ENCODE measurements around the gene RHBDF2.

The RHBDF2 gene

DNA sequence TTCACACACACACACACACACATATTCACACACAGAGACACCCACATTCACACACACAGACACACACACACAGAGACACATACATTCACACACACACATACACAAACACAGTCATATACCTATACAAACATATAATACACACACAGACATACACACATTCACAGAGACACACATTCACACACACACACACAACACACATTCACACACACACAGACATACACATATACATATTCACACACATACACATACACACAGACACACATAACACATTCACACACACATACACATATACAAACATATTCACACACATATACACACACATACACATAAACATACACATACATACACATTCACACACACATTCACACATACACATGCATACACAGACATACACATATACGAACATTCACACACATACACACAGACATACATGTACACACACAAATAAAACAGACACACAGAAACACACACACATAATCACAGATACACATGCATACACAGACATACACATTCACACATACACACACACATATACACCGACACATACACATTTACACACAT lies 46.5 kb upstream of the RHBDF2 start:
- no peak overlapping the region for H2AFZ ChIP-seq (ENCODE audit: low read length)
- no peak overlapping the region for H2BK12ac ChIP-seq (ENCODE audit: low read length)
- no peak overlapping the region for H3K14ac ChIP-seq (ENCODE audit: low read length)
- H3K23ac ChIP-seq (ENCODE audit: low read depth, low read length, poor library complexity), result no peak overlapping the region
- no peak overlapping the region for H3K4me3 ChIP-seq (ENCODE audit: low read length in 2 of 2)
- H3K27me3 ChIP-seq (ENCODE audit: control insufficient read depth in 3 of 3, insufficient read depth in 3 of 3, low read depth in 1 of 3, low read length in 3 of 3), result peaks cover 0 to 41% (median 8%) of the 10 kb centered on the region in 3 experiments
- H2BK15ac ChIP-seq (ENCODE audit: low read length), result no peak overlapping the region
- H2BK5ac ChIP-seq (ENCODE audit: low read length), result no peak overlapping the region
- H3K27ac ChIP-seq (replicated peaks; ENCODE audit: low read length), result no peak overlapping the region
- no peaks in the 10 kb centered on the region for H3K36me3 ChIP-seq (replicated peaks in 1 of 2; ENCODE audit: control insufficient read depth in 2 of 2, insufficient read depth in 2 of 2, low read length in 2 of 2)
- no peak overlapping the region for H2BK120ac ChIP-seq (ENCODE audit: low read depth, low read length)
- peaks cover 8 to 42% of the 10 kb centered on the region in 2 donors for H3K4me1 ChIP-seq (ENCODE audit: control insufficient read depth in 2 of 2, insufficient read depth in 1 of 2, low read depth in 1 of 2, low read length in 2 of 2)
- no peak overlapping the region for H3K4me2 ChIP-seq (ENCODE audit: insufficient read depth, low read length, poor library complexity, severe bottlenecking)
- no peak overlapping the region for H3K18ac ChIP-seq (ENCODE audit: low read length)
- H3K4ac ChIP-seq (ENCODE audit: low read length), result no peak overlapping the region
- no peaks in the 10 kb centered on the region for H3K79me1 ChIP-seq (ENCODE audit: low read depth, low read length)
- H4K8ac ChIP-seq (ENCODE audit: low read depth, low read length), result no peak overlapping the region
- H4K91ac ChIP-seq (ENCODE audit: low read depth, low read length, poor library complexity), result no peak overlapping the region
- no peak overlapping the region for H2AK5ac ChIP-seq (ENCODE audit: low read depth, low read length)
- H3K9ac ChIP-seq (ENCODE audit: low read depth, low read length, poor library complexity), result no peak overlapping the region
- no peak for DNase-seq (ENCODE audit: low spot score)
- H3K9me3 ChIP-seq (replicated peaks in 1 of 2; ENCODE audit: control insufficient read depth in 2 of 2, insufficient read depth in 1 of 2, low read depth in 1 of 2, low read length in 2 of 2), result no peaks in the 10 kb centered on the region
- WGBS, 2 donors (ENCODE audit: extremely low coverage in 2 of 2, insufficient read length in 2 of 2, insufficient replicate concordance in 1 of 2), result 100% methylated on average over 2 of the region's 2 CpGs; no CpG with 5 or more reads in 1 of the 2 donors

DNA sequence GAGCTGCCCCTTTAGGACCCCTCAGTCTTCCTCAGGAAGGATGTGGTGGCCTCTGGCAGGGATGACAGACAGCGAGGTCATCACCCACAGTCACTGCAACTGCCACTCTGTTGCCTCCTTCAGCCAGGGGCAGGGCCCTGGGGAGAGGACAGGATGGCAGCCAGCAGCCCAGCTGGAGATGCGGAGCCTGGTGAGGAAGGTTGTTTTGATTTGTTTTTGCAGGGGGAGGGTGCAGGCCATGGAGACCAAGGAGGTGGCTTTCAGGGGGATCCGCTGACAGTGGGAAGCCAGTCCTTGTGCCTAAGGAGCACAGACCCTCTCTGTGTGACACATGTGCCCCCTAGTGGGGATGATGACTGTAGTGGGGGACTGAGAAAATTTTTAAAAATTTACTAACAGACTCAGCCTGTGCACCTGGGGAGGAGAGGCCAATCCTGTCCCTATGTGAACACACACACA lies 46.0 kb upstream of the RHBDF2 start:
- WGBS, 2 donors (ENCODE audit: extremely low coverage in 2 of 2, insufficient read length in 2 of 2, insufficient replicate concordance in 1 of 2), result no CpG with 5 or more reads among the region's 3 CpGs
- H3K23ac ChIP-seq (ENCODE audit: low read depth, low read length, poor library complexity), result peak overlapping the region; percentile 45
- H2AK5ac ChIP-seq (ENCODE audit: low read depth, low read length), result peak overlapping the region; percentile 8
- no peaks in the 10 kb centered on the region for H3K79me1 ChIP-seq (ENCODE audit: low read depth, low read length)
- no peak overlapping the region for H4K8ac ChIP-seq (ENCODE audit: low read depth, low read length)
- H2BK120ac ChIP-seq (ENCODE audit: low read depth, low read length), result no peak overlapping the region
- H2BK15ac ChIP-seq (ENCODE audit: low read length), result peak overlapping the region; percentile 17
- H2BK12ac ChIP-seq (ENCODE audit: low read length), result no peak overlapping the region
- H3K4me2 ChIP-seq (ENCODE audit: insufficient read depth, low read length, poor library complexity, severe bottlenecking), result no peak overlapping the region
- no peak overlapping the region for H4K91ac ChIP-seq (ENCODE audit: low read depth, low read length, poor library complexity)
- H3K14ac ChIP-seq (ENCODE audit: low read length), result no peak overlapping the region
- H3K9ac ChIP-seq (ENCODE audit: low read depth, low read length, poor library complexity), result no peak overlapping the region
- H3K4me3 ChIP-seq (ENCODE audit: low read length in 2 of 2), result peak overlapping the region in 1 of 2 donors; percentile 64
- no peaks in the 10 kb centered on the region for H3K36me3 ChIP-seq (replicated peaks in 1 of 2; ENCODE audit: control insufficient read depth in 2 of 2, insufficient read depth in 2 of 2, low read length in 2 of 2)
- no peak overlapping the region for H3K4ac ChIP-seq (ENCODE audit: low read length)
- peak overlapping the region; percentile 54 for H3K18ac ChIP-seq (ENCODE audit: low read length)
- H3K9me3 ChIP-seq (replicated peaks in 1 of 2; ENCODE audit: control insufficient read depth in 2 of 2, insufficient read depth in 1 of 2, low read depth in 1 of 2, low read length in 2 of 2), result no peaks in the 10 kb centered on the region
- peaks cover 0 to 46% (median 10%) of the 10 kb centered on the region in 3 experiments for H3K27me3 ChIP-seq (ENCODE audit: control insufficient read depth in 3 of 3, insufficient read depth in 3 of 3, low read depth in 1 of 3, low read length in 3 of 3)
- no peak overlapping the region for H3K27ac ChIP-seq (replicated peaks; ENCODE audit: low read length)
- H2AFZ ChIP-seq (ENCODE audit: low read length), result no peak overlapping the region
- DNase-seq (ENCODE audit: low spot score), result peak; percentile 67
- H3K4me1 ChIP-seq (ENCODE audit: control insufficient read depth in 2 of 2, insufficient read depth in 1 of 2, low read depth in 1 of 2, low read length in 2 of 2), result peaks cover 8 to 42% of the 10 kb centered on the region in 2 donors
- no peak overlapping the region for H2BK5ac ChIP-seq (ENCODE audit: low read length)

- no peak overlapping the region for H4K8ac ChIP-seq (ENCODE audit: low read depth, low read length)
- H2BK15ac ChIP-seq (ENCODE audit: low read length), result peak overlapping the region; percentile 17
- peak overlapping the region; percentile 12 for H3K18ac ChIP-seq (ENCODE audit: low read length)
- no peak overlapping the region for H2BK5ac ChIP-seq (ENCODE audit: low read length)
- peak overlapping the region; percentile 45 for H3K23ac ChIP-seq (ENCODE audit: low read depth, low read length, poor library complexity)
- WGBS, 2 donors (ENCODE audit: extremely low coverage in 2 of 2, insufficient read length in 2 of 2, insufficient replicate concordance in 1 of 2), result no CpG with 5 or more reads among the region's 11 CpGs
- H4K91ac ChIP-seq (ENCODE audit: low read depth, low read length, poor library complexity), result no peak overlapping the region
- no peak overlapping the region for H2BK12ac ChIP-seq (ENCODE audit: low read length)
- H3K36me3 ChIP-seq (replicated peaks in 1 of 2; ENCODE audit: control insufficient read depth in 2 of 2, insufficient read depth in 2 of 2, low read length in 2 of 2), result no peaks in the 10 kb centered on the region
- no peaks in the 10 kb centered on the region for H3K79me1 ChIP-seq (ENCODE audit: low read depth, low read length)
- H2AFZ ChIP-seq (ENCODE audit: low read length), result no peak overlapping the region
- peaks cover 8 to 42% of the 10 kb centered on the region in 2 donors for H3K4me1 ChIP-seq (ENCODE audit: control insufficient read depth in 2 of 2, insufficient read depth in 1 of 2, low read depth in 1 of 2, low read length in 2 of 2)
- H3K14ac ChIP-seq (ENCODE audit: low read length), result no peak overlapping the region
- H2BK120ac ChIP-seq (ENCODE audit: low read depth, low read length), result no peak overlapping the region
- no peak overlapping the region for H3K4me3 ChIP-seq (ENCODE audit: low read length in 2 of 2)
- peaks cover 0 to 52% (median 10%) of the 10 kb centered on the region in 3 experiments for H3K27me3 ChIP-seq (ENCODE audit: control insufficient read depth in 3 of 3, insufficient read depth in 3 of 3, low read depth in 1 of 3, low read length in 3 of 3)
- H3K9me3 ChIP-seq (replicated peaks in 1 of 2; ENCODE audit: control insufficient read depth in 2 of 2, insufficient read depth in 1 of 2, low read depth in 1 of 2, low read length in 2 of 2), result no peaks in the 10 kb centered on the region
- no peak for DNase-seq (ENCODE audit: low spot score)
- H3K27ac ChIP-seq (replicated peaks; ENCODE audit: low read length), result no peak overlapping the region
- H2AK5ac ChIP-seq (ENCODE audit: low read depth, low read length), result peak overlapping the region; percentile 8
- H3K4me2 ChIP-seq (ENCODE audit: insufficient read depth, low read length, poor library complexity, severe bottlenecking), result no peak overlapping the region
- no peak overlapping the region for H3K4ac ChIP-seq (ENCODE audit: low read length)
- no peak overlapping the region for H3K9ac ChIP-seq (ENCODE audit: low read depth, low read length, poor library complexity)
These were observed 45.4 kb upstream of the RHBDF2 start for GRCh38 chr17:76546556-76547182.

DNA sequence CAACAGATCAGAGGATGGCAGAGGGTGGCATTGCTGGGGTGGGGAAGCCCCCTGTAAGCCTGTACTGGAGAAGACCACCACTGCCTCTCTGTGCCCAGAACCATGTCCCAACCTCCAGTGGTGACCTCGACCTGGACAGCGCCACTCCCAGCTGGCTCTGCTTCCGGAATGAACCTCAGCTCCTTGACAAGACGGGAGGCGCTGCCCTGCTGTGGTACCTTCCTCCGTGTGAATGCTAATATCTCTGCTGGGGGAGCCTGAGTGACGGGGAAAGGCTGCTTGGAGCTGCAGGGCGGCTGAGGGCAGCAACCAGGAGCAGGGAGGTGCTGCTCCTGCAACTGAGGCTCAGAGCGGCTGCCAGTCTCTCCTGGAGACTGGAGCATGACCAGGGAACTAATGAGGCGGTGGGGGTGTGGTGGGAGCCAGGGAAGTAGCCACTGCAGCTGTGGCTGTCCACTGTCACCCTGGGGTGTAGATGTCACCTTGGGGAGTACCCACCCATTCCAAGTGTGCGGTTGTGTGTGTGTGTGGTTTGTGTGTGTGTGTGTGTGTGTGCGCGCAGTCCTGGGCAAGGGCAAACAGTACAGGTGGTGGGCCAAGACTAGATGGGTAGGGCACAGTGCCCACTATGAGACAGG lies 44.8 kb upstream of the RHBDF2 start:
- H3K9me3 ChIP-seq (replicated peaks in 1 of 2; ENCODE audit: control insufficient read depth in 2 of 2, insufficient read depth in 1 of 2, low read depth in 1 of 2, low read length in 2 of 2), result no peaks in the 10 kb centered on the region
- H3K27ac ChIP-seq (replicated peaks; ENCODE audit: low read length), result no peak overlapping the region
- H3K27me3 ChIP-seq (ENCODE audit: control insufficient read depth in 3 of 3, insufficient read depth in 3 of 3, low read depth in 1 of 3, low read length in 3 of 3), result peaks cover 0 to 52% (median 10%) of the 10 kb centered on the region in 3 experiments
- peak overlapping the region; percentile 78 for H3K14ac ChIP-seq (ENCODE audit: low read length)
- no peak overlapping the region for H2AFZ ChIP-seq (ENCODE audit: low read length)
- peak overlapping the region; percentile 39 for H2AK5ac ChIP-seq (ENCODE audit: low read depth, low read length)
- H3K18ac ChIP-seq (ENCODE audit: low read length), result peak overlapping the region; percentile 32
- no peaks in the 10 kb centered on the region for H3K36me3 ChIP-seq (replicated peaks in 1 of 2; ENCODE audit: control insufficient read depth in 2 of 2, insufficient read depth in 2 of 2, low read length in 2 of 2)
- H4K8ac ChIP-seq (ENCODE audit: low read depth, low read length), result no peak overlapping the region
- H3K23ac ChIP-seq (ENCODE audit: low read depth, low read length, poor library complexity), result no peak overlapping the region
- no peak overlapping the region for H3K4ac ChIP-seq (ENCODE audit: low read length)
- H2BK12ac ChIP-seq (ENCODE audit: low read length), result no peak overlapping the region
- no peak overlapping the region for H3K4me2 ChIP-seq (ENCODE audit: insufficient read depth, low read length, poor library complexity, severe bottlenecking)
- H3K4me1 ChIP-seq (ENCODE audit: control insufficient read depth in 2 of 2, insufficient read depth in 1 of 2, low read depth in 1 of 2, low read length in 2 of 2), result peaks cover 11 to 43% of the 10 kb centered on the region in 2 donors
- no peak overlapping the region for H3K4me3 ChIP-seq (ENCODE audit: low read length in 2 of 2)
- no peak overlapping the region for H2BK5ac ChIP-seq (ENCODE audit: low read length)
- H2BK120ac ChIP-seq (ENCODE audit: low read depth, low read length), result no peak overlapping the region
- no CpG with 5 or more reads among the region's 13 CpGs for WGBS, 2 donors (ENCODE audit: extremely low coverage in 2 of 2, insufficient read length in 2 of 2, insufficient replicate concordance in 1 of 2)
- H3K9ac ChIP-seq (ENCODE audit: low read depth, low read length, poor library complexity), result no peak overlapping the region
- no peaks in the 10 kb centered on the region for H3K79me1 ChIP-seq (ENCODE audit: low read depth, low read length)
- H2BK15ac ChIP-seq (ENCODE audit: low read length), result no peak overlapping the region
- DNase-seq (ENCODE audit: low spot score), result no peak
- no peak overlapping the region for H4K91ac ChIP-seq (ENCODE audit: low read depth, low read length, poor library complexity)
